Mesodermal cell (in vitro differentiated cells): ENCODE measurements around the gene TERT.

Experiments used
- H3K27ac ChIP-seq: 2 replicates; pipeline ENCODE4 v1.7.0; 2013; ENCODE audit warnings: mild to moderate bottlenecking, low read depth, low read length, moderate library complexity; ENCODE audit not compliant: severe bottlenecking
- H3K36me3 ChIP-seq: 2 replicates; pipeline ENCODE4 v1.7.1; 2013; ENCODE audit warnings: mild to moderate bottlenecking, low read length, moderate library complexity; ENCODE audit not compliant: control insufficient read depth, insufficient read depth
- H3K4me1 ChIP-seq: one replicate; pipeline ENCODE4 v1.7.1; 2013; ENCODE audit warnings: mild to moderate bottlenecking, low read length; ENCODE audit not compliant: insufficient read depth, control insufficient read depth, poor library complexity, severe bottlenecking
- H3K4me3 ChIP-seq: 2 replicates; pipeline ENCODE4 v1.7.0; 2013; ENCODE audit warnings: low read length, control low read depth, mild to moderate bottlenecking; ENCODE audit not compliant: insufficient read depth, poor library complexity, severe bottlenecking; ENCODE audit errors: extremely low read depth
- H3K9me3 ChIP-seq: 2 replicates; pipeline ENCODE4 v1.7.1; 2013; ENCODE audit warnings: mild to moderate bottlenecking, low read length, moderate library complexity; ENCODE audit not compliant: control insufficient read depth
- WGBS, 2 experiments: methylation state at CpG; one replicate each; pipeline ENCODE4 v1.1.5; 2013; ENCODE audit warnings: missing lambda C conversion rate in 2 of 2; ENCODE audit not compliant: insufficient coverage in 2 of 2; 5-methylcytosine and 5-hydroxymethylcytosine counted together

TERT gene

GRCh38 chr5:1300581-1301083, 5.8 kb upstream of the TERT start:
- Histone ChIP-seq H3K9me3 (no peaks in the 10 kb centered on the region), H3K27ac (no peak overlapping the region), H3K4me1 (no peaks in the 10 kb centered on the region), H3K36me3 (no peaks in the 10 kb centered on the region), H3K4me3 (no peak overlapping the region)
- WGBS, 2 experiments, result 91 to 95% methylated on average over 16 of the region's 20 CpGs

GRCh38 chr5:1299961-1300360, 5.1 kb upstream of the TERT start:
- Histone ChIP-seq H3K9me3 (no peaks in the 10 kb centered on the region), H3K27ac (no peak overlapping the region), H3K4me1 (no peaks in the 10 kb centered on the region), H3K4me3 (no peak overlapping the region), H3K36me3 (no peaks in the 10 kb centered on the region)
- 84 to 89% methylated on average over 11 to 14 of the region's 17 CpGs for WGBS, 2 experiments

- H3K9me3 ChIP-seq, result no peaks in the 10 kb centered on the region
- no peak overlapping the region for H3K4me3 ChIP-seq
- no peak overlapping the region for H3K27ac ChIP-seq
- H3K4me1 ChIP-seq, result no peaks in the 10 kb centered on the region
- H3K36me3 ChIP-seq, result no peaks in the 10 kb centered on the region
- WGBS, 2 experiments, result 92 to 97% methylated on average over 6 to 9 of the region's 9 CpGs
Measured at GRCh38 chr5:1299511-1299850, 4.6 kb upstream of the TERT start.

- Histone ChIP-seq H3K9me3 (no peaks in the 10 kb centered on the region), H3K27ac (no peak overlapping the region), H3K4me1 (no peaks in the 10 kb centered on the region), H3K36me3 (no peaks in the 10 kb centered on the region), H3K4me3 (no peak overlapping the region)
- WGBS, 2 experiments, result 92 to 96% methylated on average over 29 to 33 of the region's 33 CpGs
Measured at GRCh38 chr5:1298723-1299510, 4.0 kb upstream of the TERT start.

- Histone ChIP-seq H3K4me1 (no peaks in the 10 kb centered on the region), H3K9me3 (no peaks in the 10 kb centered on the region)
- 93 to 96% methylated on average over 18 to 19 of the region's 19 CpGs for WGBS, 2 experiments
Measured at GRCh38 chr5:1298067-1298551, 3.2 kb upstream of the TERT start.

GRCh38 chr5:1297243-1297642, 2.4 kb upstream of the TERT start:
- H3K4me1 ChIP-seq, result no peaks in the 10 kb centered on the region
- H3K36me3 ChIP-seq, result no peaks in the 10 kb centered on the region
- no peaks in the 10 kb centered on the region for H3K9me3 ChIP-seq
- H3K27ac ChIP-seq, result no peak overlapping the region
- H3K4me3 ChIP-seq, result no peak overlapping the region
- WGBS, 2 experiments, result 88 to 92% methylated on average over 4 of the region's 4 CpGs

More at GRCh38 chr5:1298067-1298551, 3.2 kb upstream of the TERT start:
- Histone ChIP-seq H3K36me3 (no peaks in the 10 kb centered on the region), H3K27ac (no peak overlapping the region), H3K4me3 (no peak overlapping the region)

GRCh38 chr5:1295650-1296037, 776 bp upstream of the TERT start:
- WGBS, 2 experiments, result 72 to 74% methylated on average over 17 to 20 of the region's 22 CpGs
- Histone ChIP-seq H3K36me3 (no peaks in the 10 kb centered on the region), H3K4me1 (no peaks in the 10 kb centered on the region), H3K9me3 (no peaks in the 10 kb centered on the region), H3K27ac (no peak overlapping the region), H3K4me3 (peak overlapping the region; percentile 35)

GRCh38 chr5:1294206-1294834, 548 bp downstream of the TERT start:
- H3K4me3 ChIP-seq, result peak overlapping the region; percentile 35
- no peaks in the 10 kb centered on the region for H3K36me3 ChIP-seq
- WGBS, 2 experiments, result 37 to 47% methylated on average over 56 to 69 of the region's 69 CpGs
- no peaks in the 10 kb centered on the region for H3K9me3 ChIP-seq
- H3K27ac ChIP-seq, result no peak overlapping the region
- no peaks in the 10 kb centered on the region for H3K4me1 ChIP-seq

- H3K9me3 ChIP-seq, result no peaks in the 10 kb centered on the region
- no peaks in the 10 kb centered on the region for H3K36me3 ChIP-seq
- 94 to 95% methylated on average over 60 of the region's 60 CpGs for WGBS, 2 experiments
- no peaks in the 10 kb centered on the region for H3K4me1 ChIP-seq
- H3K4me3 ChIP-seq, result no peak overlapping the region
- no peak overlapping the region for H3K27ac ChIP-seq
Measured at GRCh38 chr5:1293416-1294205, 1.3 kb downstream of the TERT start.

- Histone ChIP-seq H3K36me3 (no peaks in the 10 kb centered on the region), H3K27ac (no peak overlapping the region), H3K4me3 (no peak overlapping the region), H3K9me3 (no peaks in the 10 kb centered on the region), H3K4me1 (no peaks in the 10 kb centered on the region)
- 95 to 96% methylated on average over 27 to 29 of the region's 30 CpGs for WGBS, 2 experiments
Measured at GRCh38 chr5:1292846-1293415, 1.9 kb downstream of the TERT start.
